CD4-positive, alpha-beta T cell treated with Interleukin-15 for 4 hours (primary cell): Measurements from ENCODE around the gene TRAPPC3.

Experiments
- DNase-seq: peaks from one replicate; pipeline ENCODE4 v3.0.0-alpha.2; 2020; ENCODE audit warnings: low spot score

TRAPPC3 gene

GRCh38 chr1:36097693-36098585 lies 51.3 kb downstream of the TRAPPC3 start:
- DNase-seq, result no peak

DNA sequence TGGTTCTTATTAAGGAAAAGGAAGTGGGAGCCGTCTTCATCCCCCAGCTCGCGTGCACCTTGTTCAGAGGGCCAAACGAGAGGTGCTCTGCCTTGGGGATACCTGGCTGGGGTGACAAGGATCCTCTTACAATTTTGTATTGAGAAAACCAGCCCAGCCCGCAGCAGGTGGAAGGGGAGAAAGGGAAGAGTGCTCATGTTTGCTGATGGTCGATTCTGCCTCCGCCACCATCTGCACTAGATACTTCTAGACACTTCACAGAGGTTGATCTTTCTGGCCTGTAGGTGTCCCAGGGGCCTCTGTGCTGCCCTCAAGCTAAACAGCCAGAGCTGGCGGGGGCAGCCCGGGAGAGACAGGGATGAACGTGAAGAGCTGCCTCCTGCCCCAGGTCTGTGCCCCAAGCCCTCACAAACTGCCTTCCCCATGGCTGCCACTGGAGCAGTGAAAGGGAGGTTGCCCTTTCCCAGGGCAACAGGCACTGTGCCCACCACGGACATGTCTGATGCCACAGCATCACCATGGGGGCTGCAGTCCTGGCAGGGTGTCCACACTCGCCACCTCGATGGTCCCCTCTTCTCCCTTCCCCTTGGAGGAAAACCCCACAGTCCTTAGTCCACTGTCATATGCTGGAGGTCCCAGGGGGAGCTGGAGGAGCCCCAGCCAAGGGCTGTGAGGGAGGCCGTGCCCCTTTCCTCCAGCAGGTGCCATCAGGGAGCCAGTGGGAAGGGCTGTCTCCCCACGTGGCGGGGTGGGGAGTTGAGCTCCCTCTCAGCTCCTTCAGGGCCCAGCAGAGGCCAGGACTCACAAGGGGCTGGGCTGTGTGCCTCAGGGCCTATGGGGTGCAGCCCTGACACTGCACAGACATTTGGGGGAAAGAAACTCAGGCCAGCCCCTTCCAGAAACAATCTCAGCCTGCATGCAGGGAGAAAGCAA lies 52.5 kb downstream of the TRAPPC3 start:
- DNase-seq, result no peak

DNA sequence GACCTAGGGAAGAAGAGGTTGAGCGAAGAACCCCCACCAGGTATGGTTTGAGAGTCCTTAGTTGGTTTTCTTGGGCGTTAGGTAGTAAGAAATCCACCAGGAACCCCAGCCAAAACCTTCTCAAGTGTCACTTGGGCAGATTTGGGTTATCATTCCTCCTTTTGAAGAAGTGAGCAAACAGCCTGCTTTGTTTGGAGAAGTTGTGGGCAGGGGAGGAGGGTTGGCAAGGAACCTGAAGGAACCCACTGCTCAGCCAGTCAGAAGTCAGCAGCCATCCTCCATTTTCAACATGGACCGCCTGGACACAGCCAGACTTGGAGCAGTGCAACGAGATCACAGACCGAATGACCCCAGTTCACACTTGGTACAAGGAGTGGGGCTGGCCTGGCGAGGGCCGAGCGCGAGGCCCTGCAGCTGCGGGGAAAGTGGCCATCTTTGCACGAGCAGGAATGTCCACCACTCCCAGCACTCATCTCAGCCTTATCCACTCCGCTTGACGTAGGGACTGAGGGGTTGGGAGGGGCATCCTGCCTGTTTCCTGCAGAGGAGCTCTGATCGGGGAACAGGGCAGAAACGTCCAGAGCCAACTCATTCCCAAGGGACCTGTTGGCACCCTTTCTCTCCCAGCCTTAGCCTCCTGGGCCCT lies 53.4 kb downstream of the TRAPPC3 start:
- no peak for DNase-seq

DNA sequence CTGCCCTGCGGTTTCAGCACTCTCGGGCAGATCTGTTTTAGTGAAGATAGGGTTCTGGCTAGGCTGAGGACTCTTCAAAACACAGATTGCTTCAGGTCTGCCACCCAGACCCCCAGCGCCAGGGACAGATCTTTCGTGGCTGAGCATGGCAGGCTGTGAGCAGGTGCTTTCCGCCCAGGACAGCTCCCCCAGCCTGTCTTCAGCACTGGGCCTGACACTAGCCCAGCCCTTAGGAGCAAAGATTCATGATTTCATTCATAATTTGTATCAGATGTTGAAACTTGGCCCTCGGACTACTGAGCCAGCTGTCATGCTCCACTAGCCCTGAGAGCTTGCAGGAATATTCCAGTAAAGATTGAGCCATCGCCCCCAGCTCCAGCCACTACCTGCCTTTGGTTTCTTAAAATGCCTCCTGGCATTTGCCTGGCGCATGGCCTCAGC lies 54.6 kb downstream of the TRAPPC3 start:
- DNase-seq, result no peak

GRCh38 chr1:36093929-36094328 lies 55.4 kb downstream of the TRAPPC3 start:
- no peak for DNase-seq

- DNase-seq, result no peak
These were observed 56.1 kb downstream of the TRAPPC3 start for GRCh38 chr1:36093226-36093625.

GRCh38 chr1:36092798-36093185 lies 56.5 kb downstream of the TRAPPC3 start:
- DNase-seq, result no peak

DNA sequence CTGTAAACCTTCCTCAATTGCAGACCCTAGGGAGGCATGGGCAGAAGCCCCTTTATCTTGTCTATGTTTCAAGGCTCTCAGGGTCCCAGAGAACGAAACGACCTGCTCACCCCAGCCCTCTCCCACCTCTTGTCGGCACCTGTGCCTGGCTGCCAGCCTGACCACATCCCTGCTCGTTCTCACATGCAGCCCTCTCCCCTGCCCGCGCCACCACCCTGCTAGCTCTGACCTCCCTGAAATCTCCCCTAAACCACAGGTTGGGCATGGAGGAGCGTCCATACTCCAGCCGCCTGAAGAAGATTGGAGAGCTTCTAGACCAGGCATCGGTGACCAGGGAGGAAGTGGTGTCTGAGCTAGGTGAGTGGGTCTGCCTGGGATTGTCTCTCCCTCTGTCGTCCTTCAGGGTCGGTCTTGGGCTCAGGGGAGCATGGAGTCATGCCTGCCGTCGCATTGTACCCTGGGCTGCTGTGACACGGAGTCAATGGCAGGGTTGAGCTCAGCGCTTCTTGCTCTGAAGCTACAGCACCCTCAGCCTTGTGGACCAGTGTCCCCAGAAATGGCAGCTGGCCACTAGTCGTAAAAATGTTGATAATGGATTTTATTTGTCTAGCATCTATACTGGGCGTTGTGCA lies 57.0 kb downstream of the TRAPPC3 start:
- DNase-seq, result no peak

DNA sequence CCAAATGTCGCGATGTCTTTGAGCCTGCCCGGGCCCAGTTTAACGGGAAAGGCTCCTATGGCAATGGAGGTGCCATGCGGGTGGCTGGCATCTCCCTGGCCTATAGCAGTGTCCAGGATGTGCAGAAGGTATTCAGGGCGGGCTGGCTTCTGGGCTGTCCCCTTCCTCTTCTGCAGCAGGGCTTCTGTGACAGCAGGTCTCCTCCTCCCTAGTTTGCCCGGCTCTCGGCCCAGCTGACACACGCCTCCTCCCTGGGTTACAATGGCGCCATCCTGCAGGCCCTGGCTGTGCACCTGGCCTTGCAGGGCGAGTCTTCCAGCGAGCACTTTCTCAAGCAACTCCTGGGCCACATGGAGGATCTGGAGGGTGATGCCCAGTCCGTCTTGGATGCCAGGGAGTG lies 57.6 kb downstream of the TRAPPC3 start:
- DNase-seq, result no peak

GRCh38 chr1:36091141-36091540 lies 58.1 kb downstream of the TRAPPC3 start:
- DNase-seq, result no peak

- DNase-seq, result no peak
These were observed 59.7 kb downstream of the TRAPPC3 start for GRCh38 chr1:36089393-36090121.

DNA sequence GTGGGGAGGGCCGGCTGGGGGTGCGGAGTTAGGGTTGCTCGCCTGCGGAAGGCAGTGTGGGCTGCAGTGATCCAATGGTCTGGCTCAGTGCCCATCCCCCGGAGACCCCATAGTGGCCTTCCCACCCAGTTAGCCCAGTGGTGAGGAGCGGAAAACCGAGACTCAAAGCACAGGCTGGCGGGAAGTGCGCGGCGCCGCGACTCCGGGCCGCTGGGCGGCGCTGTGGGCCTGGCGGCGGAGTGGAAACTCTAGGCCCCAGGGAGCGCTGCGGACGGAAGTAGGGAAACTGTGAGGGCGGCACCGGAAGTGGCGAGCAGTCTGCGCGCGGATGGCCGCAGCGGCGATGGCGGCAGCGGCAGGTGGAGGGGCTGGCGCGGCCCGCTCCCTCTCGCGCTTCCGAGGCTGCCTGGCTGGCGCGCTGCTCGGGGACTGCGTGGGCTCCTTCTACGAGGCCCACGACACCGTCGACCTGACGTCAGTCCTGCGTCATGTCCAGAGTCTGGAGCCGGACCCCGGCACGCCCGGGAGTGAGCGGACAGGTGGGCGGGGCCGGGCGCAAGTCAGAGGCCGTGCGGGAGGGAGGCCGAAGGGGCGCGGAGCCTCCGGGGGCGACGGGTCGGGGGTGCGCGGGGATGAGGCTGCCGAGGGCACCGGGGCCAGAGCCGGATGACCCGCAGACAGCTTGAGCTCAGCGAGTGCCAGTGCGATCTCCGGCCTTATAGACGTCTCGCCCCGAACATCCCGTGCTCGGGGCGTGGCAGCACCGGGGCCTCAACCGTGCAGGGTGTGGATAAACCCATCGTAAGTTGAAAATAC lies 60.5 kb downstream of the TRAPPC3 start, which contains the start of gene ADPRS:
TSS of gene ADPRS (plus strand) at position 316 of the 816 bp plus-strand sequence. CDS start at position 329, 13 bp downstream.
- peak; percentile 90 for DNase-seq

DNA sequence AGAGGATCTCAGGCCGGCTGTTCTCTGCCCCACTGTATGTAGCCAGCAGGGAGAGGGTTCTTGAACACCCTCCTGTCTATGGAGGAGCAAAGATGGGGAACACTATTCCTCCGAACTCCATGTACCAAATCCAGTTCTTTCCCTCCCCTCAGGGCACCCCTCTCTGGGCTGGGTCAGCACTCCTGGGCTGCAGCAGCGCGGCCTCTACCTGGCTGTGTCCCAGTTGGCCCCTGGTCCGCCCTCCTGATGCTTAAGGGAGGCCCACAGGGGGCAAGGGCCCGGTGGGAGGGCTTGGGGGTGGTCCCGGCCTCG lies 61.1 kb downstream of the TRAPPC3 start:
- DNase-seq, result no peak

DNA sequence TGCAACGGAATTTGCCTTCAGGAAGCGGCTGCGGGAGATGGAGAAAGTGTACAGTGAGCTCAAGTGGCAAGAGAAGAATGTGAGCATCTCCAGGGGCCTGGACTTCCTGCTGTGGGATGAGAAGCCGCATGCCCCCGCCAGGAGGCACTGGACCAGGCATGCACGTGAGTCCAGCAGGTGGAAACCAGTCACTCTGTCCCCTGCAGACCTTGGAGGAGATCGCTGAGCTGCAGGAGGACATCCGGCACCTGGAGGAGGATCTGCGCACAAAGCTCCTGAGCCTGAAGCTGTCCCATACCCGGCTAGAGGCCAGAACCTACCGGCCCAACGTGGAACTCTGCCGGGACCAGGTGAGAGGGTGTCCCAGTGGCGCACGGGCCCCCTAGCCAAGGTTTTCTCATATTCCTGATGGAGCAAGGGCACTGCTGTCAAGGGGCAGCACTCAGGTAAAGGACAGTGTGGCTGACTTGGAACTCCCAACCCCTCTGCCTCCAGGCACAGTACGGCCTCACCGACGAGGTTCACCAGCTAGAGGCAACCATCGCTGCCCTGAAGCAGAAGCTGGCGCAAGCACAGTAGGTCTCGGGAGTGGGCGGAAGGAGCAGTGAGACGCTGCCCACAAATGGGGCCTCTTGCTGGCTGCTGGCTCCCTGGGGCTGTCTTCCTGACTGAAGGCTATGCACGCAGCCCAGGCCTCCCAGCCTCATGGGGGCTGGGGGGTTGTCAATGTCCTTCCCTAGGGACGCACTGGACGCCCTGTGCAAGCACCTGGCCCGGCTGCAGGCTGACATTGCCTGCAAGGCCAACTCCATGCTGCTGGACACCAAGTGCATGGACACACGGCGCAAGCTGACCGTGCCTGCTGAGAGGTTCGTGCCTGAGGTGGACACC lies 61.8 kb downstream of the TRAPPC3 start:
- no peak for DNase-seq
